ENCODE measurements around the gene SLX1A.
"Not testable (repeated sequence)": the region's sequence is repeated elsewhere in the genome, so short reads cannot be mapped to it uniquely, and the experiment has no call there.

GRCh38 chr16:30197001-30197400, 3.3 kb downstream of the SLX1A start:
- not testable (repeated sequence) for TF ChIP-seq POLR2A, CTCF (IDR thresholded peaks at IDR 0.05)

Measured in thyroid gland (tissue), 4 donors.